Trophoblast cell (in vitro differentiated cells and primary cell): ENCODE data around the gene S100A12.
"Not testable (repeated sequence)": the region's sequence is repeated elsewhere in the genome, so short reads cannot be mapped to it uniquely, and the experiment has no call there.

Source experiments
- DNase-seq, 2 donors: peaks; one replicate each; pipeline ENCODE4 v3.0.0-alpha.2; 2016
- H2AFZ ChIP-seq: 2 replicates; pipeline ENCODE4 v1.6.1; 2013; ENCODE audit warnings: low read length, moderate library complexity, mild to moderate bottlenecking; ENCODE audit not compliant: insufficient read depth, poor library complexity
- H2AK5ac ChIP-seq: 2 replicates; pipeline ENCODE4 v1.6.1; 2013; ENCODE audit warnings: mild to moderate bottlenecking, low read length
- H2BK120ac ChIP-seq: 2 replicates; pipeline ENCODE4 v1.6.1; 2013; ENCODE audit warnings: low read length, mild to moderate bottlenecking, moderate library complexity; ENCODE audit not compliant: insufficient read depth, poor library complexity
- H2BK12ac ChIP-seq: 2 replicates; pipeline ENCODE4 v1.6.1; 2013; ENCODE audit warnings: mild to moderate bottlenecking, low read length, moderate library complexity
- H2BK5ac ChIP-seq: 2 replicates; pipeline ENCODE4 v1.6.1; 2013; ENCODE audit warnings: low read length, low read depth, moderate library complexity, mild to moderate bottlenecking; ENCODE audit not compliant: poor library complexity
- H3K14ac ChIP-seq: 2 replicates; pipeline ENCODE4 v1.6.1; 2013; ENCODE audit warnings: mild to moderate bottlenecking, low read length
- H3K18ac ChIP-seq: 2 replicates; pipeline ENCODE4 v1.6.1; 2013; ENCODE audit warnings: mild to moderate bottlenecking, low read length
- H3K23ac ChIP-seq: 2 replicates; pipeline ENCODE4 v1.6.1; 2013; ENCODE audit warnings: low read length
- H3K27ac ChIP-seq: 2 replicates; pipeline ENCODE4 v1.5.1; 2013; ENCODE audit warnings: low read depth, mild to moderate bottlenecking, inconsistent platforms, low read length, moderate library complexity
- H3K27me3 ChIP-seq: 2 replicates; pipeline ENCODE4 v1.6.1; 2013; ENCODE audit warnings: inconsistent platforms, mild to moderate bottlenecking, low read length, moderate library complexity; ENCODE audit not compliant: insufficient read depth
- H3K36me3 ChIP-seq, 2 experiments: 1 replicate in 1 of 2; 2 replicates in 1 of 2; pipeline ENCODE4 v1.6.1; 2013; ENCODE audit warnings: low read length in 2 of 2, mild to moderate bottlenecking in 2 of 2, moderate library complexity in 1 of 2; ENCODE audit not compliant: insufficient read depth in 2 of 2, control insufficient read depth in 1 of 2
- H3K4ac ChIP-seq: 2 replicates; pipeline ENCODE4 v1.6.1; 2013; ENCODE audit warnings: low read depth, mild to moderate bottlenecking, low read length, moderate library complexity
- H3K4me1 ChIP-seq, 2 experiments: 1 replicate in 1 of 2; 2 replicates in 1 of 2; pipeline ENCODE4 v1.6.1; 2013; ENCODE audit warnings: low read length in 2 of 2, mild to moderate bottlenecking in 2 of 2, moderate library complexity in 1 of 2; ENCODE audit not compliant: insufficient read depth in 2 of 2, control insufficient read depth in 1 of 2
- H3K4me2 ChIP-seq: 2 replicates; pipeline ENCODE4 v1.6.1; 2013; ENCODE audit warnings: inconsistent platforms, mild to moderate bottlenecking, low read length, moderate library complexity
- H3K4me3 ChIP-seq: 2 replicates; pipeline ENCODE4 v1.5.1; 2013; ENCODE audit warnings: mild to moderate bottlenecking, low read depth, low read length, inconsistent platforms
- H3K79me1 ChIP-seq: one replicate; pipeline ENCODE4 v1.6.1; 2013; ENCODE audit warnings: low read length
- H3K79me2 ChIP-seq: 2 replicates; pipeline ENCODE4 v1.6.1; 2013; ENCODE audit warnings: low read length, mild to moderate bottlenecking; ENCODE audit not compliant: control insufficient read depth, insufficient read depth, poor library complexity
- H3K9ac ChIP-seq: 2 replicates; pipeline ENCODE4 v1.6.1; 2013; ENCODE audit warnings: mild to moderate bottlenecking, low read length
- H3K9me3 ChIP-seq: 2 replicates; pipeline ENCODE4 v1.6.1; 2013; ENCODE audit warnings: low read depth, mild to moderate bottlenecking, control low read depth, inconsistent platforms, low read length; ENCODE audit not compliant: insufficient read depth
- H4K12ac ChIP-seq: 2 replicates; pipeline ENCODE4 v1.6.1; 2013; ENCODE audit warnings: low read depth, mild to moderate bottlenecking, low read length, moderate library complexity
- H4K8ac ChIP-seq: 2 replicates; pipeline ENCODE4 v1.6.1; 2013; ENCODE audit warnings: low read depth, mild to moderate bottlenecking, low read length, moderate library complexity
- H4K91ac ChIP-seq: one replicate; pipeline ENCODE4 v1.6.1; 2013; ENCODE audit warnings: low read depth, mild to moderate bottlenecking, low read length, moderate library complexity
- whole genome bisulfite sequencing: extraction: QIAGEN DNeasy Blood & Tissue Kit; methylation state at CpG from one replicate; pipeline ENCODE4 v1.1.7; 2013; ENCODE audit warnings: missing lambda C conversion rate; ENCODE audit not compliant: insufficient read length, insufficient coverage; ENCODE audit errors: extremely low coverage; 5-methylcytosine and 5-hydroxymethylcytosine counted together

Gene S100A12

DNA sequence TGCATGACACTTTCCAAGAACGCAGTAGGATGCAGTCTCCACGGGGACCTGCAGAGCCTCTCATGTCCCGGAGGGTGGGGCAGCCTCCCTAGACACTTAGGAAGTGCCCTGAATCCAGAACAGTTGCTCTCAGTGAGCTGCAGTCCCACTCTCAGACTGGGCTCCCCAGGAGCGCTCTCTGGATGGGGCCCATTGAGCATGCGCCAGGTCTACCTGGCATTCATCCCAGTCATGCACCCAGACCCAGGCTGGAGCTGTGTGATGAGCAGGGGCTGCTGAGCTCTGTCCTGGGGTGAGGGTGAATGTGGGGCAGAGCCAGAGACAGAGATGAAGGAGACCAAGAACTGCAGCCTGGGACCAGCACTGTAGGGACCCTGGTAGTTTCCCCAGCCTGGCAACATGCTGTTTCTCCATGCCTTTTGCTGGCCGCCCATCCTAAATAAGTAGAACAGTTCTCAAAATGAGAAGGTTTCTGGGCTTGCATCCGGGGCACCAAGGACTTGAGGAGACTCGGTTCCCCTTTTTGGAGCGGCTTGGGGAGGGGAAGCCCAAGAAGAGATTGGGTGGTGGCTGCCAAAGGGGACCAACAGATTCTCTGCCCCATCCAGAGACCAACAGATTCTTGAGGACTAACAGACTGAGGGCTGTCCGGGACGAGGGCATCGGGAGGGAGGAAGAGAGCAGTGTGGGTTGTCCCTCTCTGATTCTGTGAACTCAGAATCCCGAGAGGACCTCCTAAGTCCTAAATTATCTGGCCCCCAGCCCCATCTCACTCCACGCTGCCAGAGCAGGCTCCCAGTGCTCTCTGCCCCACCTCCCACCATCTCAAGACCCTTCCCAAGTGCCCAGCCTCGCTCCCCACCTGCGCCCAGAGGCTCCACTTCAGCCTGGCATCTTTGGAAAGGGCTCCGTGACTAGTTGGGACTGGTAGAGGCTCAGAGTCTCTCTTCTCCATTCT lies 25.8 kb downstream of the S100A12 start:
- no peaks in the 10 kb centered on the region for H3K9me3 ChIP-seq

GRCh38 chr1:153348511-153349362 lies 26.7 kb downstream of the S100A12 start, which contains the start of gene PGLYRP4:
Gene PGLYRP4, minus strand, starts transcription at chr1:153348841. Its CDS starts 909 bp downstream, at chr1:153347932.
- H4K8ac ChIP-seq = no peak within 1 kb of the TSS
- H3K79me1 ChIP-seq = peaks cover 2% of the 10 kb centered on the region
- H3K18ac ChIP-seq = no peak within 1 kb of the TSS
- H3K14ac ChIP-seq = no peak within 1 kb of the TSS
- no peaks in the 10 kb centered on the region for H3K79me2 ChIP-seq
- H2BK12ac ChIP-seq = no peak within 1 kb of the TSS
- H3K9ac ChIP-seq = no peak within 1 kb of the TSS
- no CpG with 5 or more reads among the region's 10 CpGs for WGBS
- no peak within 1 kb of the TSS for H4K12ac ChIP-seq
- no peak within 1 kb of the TSS for H3K27ac ChIP-seq
- no peaks in the 10 kb centered on the region for H3K9me3 ChIP-seq
- no peak within 1 kb of the TSS for H4K91ac ChIP-seq
- H3K4me2 ChIP-seq = no peak within 1 kb of the TSS
- no peak within 1 kb of the TSS for H3K23ac ChIP-seq
- no peaks in the 10 kb centered on the region for H3K27me3 ChIP-seq
- H3K4me1 ChIP-seq = peaks cover 7% of the 10 kb centered on the region in 2 experiments
- H2AFZ ChIP-seq = no peak within 1 kb of the TSS
- H2BK120ac ChIP-seq = no peak within 1 kb of the TSS
- DNase-seq = peak; percentile 51 to 56
- no peaks in the 10 kb centered on the region for H3K36me3 ChIP-seq
- H2AK5ac ChIP-seq = no peak within 1 kb of the TSS
- no peak within 1 kb of the TSS for H2BK5ac ChIP-seq
- H3K4me3 ChIP-seq = no peak within 1 kb of the TSS
- no peak within 1 kb of the TSS for H3K4ac ChIP-seq

More for the DNA sequence above, 25.8 kb downstream of the S100A12 start:
- H2BK5ac ChIP-seq = no peak overlapping the region
- no peak overlapping the region for H3K4me3 ChIP-seq
- H3K79me1 ChIP-seq = peaks cover 2% of the 10 kb centered on the region
- H3K4ac ChIP-seq = no peak overlapping the region
- no peak overlapping the region for H2BK120ac ChIP-seq
- H2BK12ac ChIP-seq = peak overlapping the region; percentile 47
- H4K91ac ChIP-seq = no peak overlapping the region
- H3K79me2 ChIP-seq = no peaks in the 10 kb centered on the region
- no peak overlapping the region for H4K8ac ChIP-seq
- H3K27ac ChIP-seq = no peak overlapping the region
- no peaks in the 10 kb centered on the region for H3K36me3 ChIP-seq
- DNase-seq = no peak
- no peak overlapping the region for H3K14ac ChIP-seq
- H2AK5ac ChIP-seq = peak overlapping the region; percentile 36
- H4K12ac ChIP-seq = no peak overlapping the region
- H3K4me2 ChIP-seq = no peak overlapping the region
- peaks cover 2 to 5% of the 10 kb centered on the region in 2 experiments for H3K4me1 ChIP-seq
- H3K23ac ChIP-seq = no peak overlapping the region
- H3K9ac ChIP-seq = no peak overlapping the region
- no CpG with 5 or more reads among the region's 17 CpGs for WGBS
- no peak overlapping the region for H3K18ac ChIP-seq
- H2AFZ ChIP-seq = no peak overlapping the region
- H3K27me3 ChIP-seq = no peaks in the 10 kb centered on the region

GRCh38 chr1:153347856-153348255 lies 27.6 kb downstream of the S100A12 start:
- H3K79me1 ChIP-seq = peaks cover 2% of the 10 kb centered on the region
- no peak overlapping the region for H3K4ac ChIP-seq

DNA sequence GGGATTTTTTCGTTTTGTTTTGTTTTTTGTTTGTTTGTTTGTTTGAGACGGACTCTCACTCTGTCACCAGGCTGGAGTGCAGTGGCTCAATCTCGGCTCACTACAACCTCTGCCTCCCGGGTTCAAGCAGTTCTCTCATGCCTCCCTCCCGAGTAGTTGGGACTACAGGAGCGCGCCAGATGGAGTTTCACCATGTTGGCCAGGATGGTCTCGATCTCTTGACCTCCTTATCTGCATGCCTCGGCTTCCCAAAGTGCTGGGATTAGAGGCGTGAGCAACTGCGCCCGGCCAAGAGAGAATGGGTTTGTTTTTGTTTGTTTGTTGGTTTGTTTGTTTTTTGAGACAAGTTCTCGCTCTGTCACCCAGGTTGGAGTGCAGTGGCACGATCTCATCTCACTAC lies 28.4 kb downstream of the S100A12 start:
- H3K18ac ChIP-seq, H3K9ac ChIP-seq, H2BK120ac ChIP-seq, H3K4me2 ChIP-seq, H3K27me3 ChIP-seq, H3K14ac ChIP-seq, H3K79me1 ChIP-seq, H2AFZ ChIP-seq, H3K27ac ChIP-seq, H3K23ac ChIP-seq, H4K12ac ChIP-seq, H3K36me3 ChIP-seq, H3K4me3 ChIP-seq, H4K91ac ChIP-seq, H2BK12ac ChIP-seq, H2BK5ac ChIP-seq, H3K9me3 ChIP-seq, H2AK5ac ChIP-seq, H4K8ac ChIP-seq, H3K4ac ChIP-seq, DNase-seq, H3K79me2 ChIP-seq: not testable (repeated sequence)
- peaks cover 14 to 17% of the 10 kb centered on the region in 2 experiments for H3K4me1 ChIP-seq
- WGBS = no CpG with 5 or more reads among the region's 14 CpGs

More at GRCh38 chr1:153347856-153348255, 27.6 kb downstream of the S100A12 start:
- Histone ChIP-seq H3K4me2 (no peak overlapping the region), H4K8ac (no peak overlapping the region), H3K4me1 (peaks cover 13% of the 10 kb centered on the region in 2 experiments), H2BK12ac (no peak overlapping the region), H3K4me3 (no peak overlapping the region), H3K27ac (no peak overlapping the region), H2AFZ (no peak overlapping the region), H3K27me3 (no peaks in the 10 kb centered on the region), H2BK120ac (no peak overlapping the region), H3K14ac (no peak overlapping the region), H2BK5ac (no peak overlapping the region), H2AK5ac (no peak overlapping the region), H3K9ac (no peak overlapping the region), H3K18ac (no peak overlapping the region), H3K36me3 (no peaks in the 10 kb centered on the region), H3K79me2 (no peaks in the 10 kb centered on the region), H3K23ac (no peak overlapping the region), H4K91ac (no peak overlapping the region), H3K9me3 (no peaks in the 10 kb centered on the region), H4K12ac (no peak overlapping the region)
- DNase-seq = no peak
- no CpG with 5 or more reads among the region's 7 CpGs for WGBS
